Activated B cell treated with CpG ODN at 0.5 μM for 24 hours (primary cell): ENCODE data around the gene SCGB3A1. TPM values are rescaled to one million over a fixed set of nuclear protein-coding genes. Genes with fewer than 3 reads are reported as not detected.

Source experiments
- ATAC-seq: fragments of 200-7000 bp; cut with Tn5 transposase; one replicate; pipeline ENCODE4 v1.10.0; 2021; ENCODE audit warnings: low read depth, mild to moderate bottlenecking, moderate library complexity
- CTCF ChIA-PET: fragments of 350-600 bp; sonication (Branson Sonifier 250); formaldehyde crosslinking; loops from one replicate; lab custom pipeline; 2021; ENCODE audit warnings: antibody characterized with exemption; lab: Charles Lee
- POLR2A ChIA-PET: fragments of 350-600 bp; sonication (Branson Sonifier 250); formaldehyde crosslinking; loops from one replicate; lab custom pipeline; 2021; ENCODE audit warnings: antibody characterized with exemption; lab: Charles Lee
- DNase-seq: peaks from one replicate; pipeline ENCODE4 v3.0.0; 2022
- H3K27ac Mint-ChIP-seq: one replicate; pipeline ENCODE4 v1.8.0; 2020; ENCODE audit warnings: mixed read lengths
- H3K27me3 Mint-ChIP-seq: one replicate; pipeline ENCODE4 v1.8.0; 2021; ENCODE audit warnings: mixed read lengths
- H3K36me3 Mint-ChIP-seq: one replicate; pipeline ENCODE4 v1.8.0; 2021; ENCODE audit warnings: low read depth, mixed read lengths
- H3K4me1 Mint-ChIP-seq: one replicate; pipeline ENCODE4 v1.8.0; 2021; ENCODE audit warnings: mixed read lengths
- H3K4me3 Mint-ChIP-seq: one replicate; pipeline ENCODE4 v1.8.0; 2020; ENCODE audit warnings: mild to moderate bottlenecking, mixed read lengths
- H3K9me3 Mint-ChIP-seq: one replicate; pipeline ENCODE4 v1.8.0; 2020; ENCODE audit warnings: mixed read lengths
- intact Hi-C: fragments of 100-400 bp; cut with micrococcal nuclease; formaldehyde crosslinking; loops from one replicate; pipeline ENCODE4 v1.15.1; 2024
- total RNA-seq: library from RNA; stranded (reverse); gene quantifications from 2 replicates; pipeline ENCODE4 v1.2.3, GENCODE V29; 2022
- TF ChIP-seq, protein P1 (sequence below): fragments of 200-600 bp; IDR thresholded peaks from one replicate; pipeline ENCODE4 v1.8.0; 2022; ENCODE audit warnings: antibody characterized with exemption, mild to moderate bottlenecking

Gene SCGB3A1
- total RNA-seq, 1 donor from 2014 or later, result not detected

DNA sequence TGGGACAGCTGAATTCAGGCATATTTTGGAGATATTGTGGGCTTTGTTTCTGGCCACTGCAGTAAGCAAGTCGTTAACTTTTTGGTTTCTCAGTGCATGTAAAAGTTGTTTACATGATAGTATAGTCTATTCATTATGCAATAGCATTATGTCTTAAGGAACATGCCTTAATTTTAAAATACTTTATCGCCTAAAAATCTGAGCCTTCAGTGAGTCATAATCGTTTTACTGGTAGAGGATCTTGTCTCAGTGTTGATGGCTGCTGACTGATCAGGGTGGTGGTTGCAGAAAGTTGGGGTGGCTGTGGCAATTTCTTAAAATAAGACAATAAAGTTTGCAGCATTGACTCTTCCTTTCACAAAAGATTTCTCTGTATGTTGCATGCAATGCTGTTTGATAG, 5.1 kb downstream of the SCGB3A1 start:
- POLR2A ChIA-PET, result no interaction called here
- no peak for DNase-seq
- H3K27ac Mint-ChIP-seq, result no peak overlapping the region
- H3K4me3 Mint-ChIP-seq, result no peak overlapping the region
- H3K36me3 Mint-ChIP-seq, result no peaks in the 10 kb centered on the region
- intact Hi-C loops, result no loop called here
- ATAC-seq, result no peak
- TF ChIP-seq, protein P1, sequence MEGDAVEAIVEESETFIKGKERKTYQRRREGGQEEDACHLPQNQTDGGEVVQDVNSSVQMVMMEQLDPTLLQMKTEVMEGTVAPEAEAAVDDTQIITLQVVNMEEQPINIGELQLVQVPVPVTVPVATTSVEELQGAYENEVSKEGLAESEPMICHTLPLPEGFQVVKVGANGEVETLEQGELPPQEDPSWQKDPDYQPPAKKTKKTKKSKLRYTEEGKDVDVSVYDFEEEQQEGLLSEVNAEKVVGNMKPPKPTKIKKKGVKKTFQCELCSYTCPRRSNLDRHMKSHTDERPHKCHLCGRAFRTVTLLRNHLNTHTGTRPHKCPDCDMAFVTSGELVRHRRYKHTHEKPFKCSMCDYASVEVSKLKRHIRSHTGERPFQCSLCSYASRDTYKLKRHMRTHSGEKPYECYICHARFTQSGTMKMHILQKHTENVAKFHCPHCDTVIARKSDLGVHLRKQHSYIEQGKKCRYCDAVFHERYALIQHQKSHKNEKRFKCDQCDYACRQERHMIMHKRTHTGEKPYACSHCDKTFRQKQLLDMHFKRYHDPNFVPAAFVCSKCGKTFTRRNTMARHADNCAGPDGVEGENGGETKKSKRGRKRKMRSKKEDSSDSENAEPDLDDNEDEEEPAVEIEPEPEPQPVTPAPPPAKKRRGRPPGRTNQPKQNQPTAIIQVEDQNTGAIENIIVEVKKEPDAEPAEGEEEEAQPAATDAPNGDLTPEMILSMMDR, result no peak
- peaks cover 15% of the 10 kb centered on the region for H3K27me3 Mint-ChIP-seq
- CTCF ChIA-PET, result no interaction called here
- H3K9me3 Mint-ChIP-seq, result no peaks in the 10 kb centered on the region
- no peaks in the 10 kb centered on the region for H3K4me1 Mint-ChIP-seq

DNA sequence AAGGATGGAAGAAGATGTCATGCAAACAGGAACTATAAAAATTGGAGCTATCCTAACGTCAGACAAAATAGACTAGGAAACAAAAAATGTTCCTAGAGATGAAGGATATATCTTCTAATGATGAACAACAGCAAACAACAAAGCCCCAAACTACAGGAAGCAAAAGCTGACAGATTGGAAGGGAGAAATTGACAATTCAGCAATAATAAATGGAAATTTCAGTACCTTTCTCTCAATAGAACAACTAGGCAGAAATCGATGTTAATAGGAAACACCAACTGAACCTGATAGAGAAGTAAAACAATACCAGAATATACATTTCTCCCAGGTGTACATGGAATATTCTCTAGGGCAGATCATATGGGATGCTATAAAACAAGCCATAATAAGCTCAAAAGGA, 7.6 kb downstream of the SCGB3A1 start:
- intact Hi-C loops, result no loop called here
- DNase-seq (no peak), ATAC-seq (no peak)
- no peak overlapping the region for H3K27ac Mint-ChIP-seq
- H3K36me3 Mint-ChIP-seq, result no peaks in the 10 kb centered on the region
- no peak overlapping the region for H3K4me3 Mint-ChIP-seq
- no peaks in the 10 kb centered on the region for H3K9me3 Mint-ChIP-seq
- POLR2A ChIA-PET, result no interaction called here
- CTCF ChIA-PET, result no interaction called here
- TF ChIP-seq, protein P1, result no peak
- H3K27me3 Mint-ChIP-seq, result peaks cover 4% of the 10 kb centered on the region
- no peaks in the 10 kb centered on the region for H3K4me1 Mint-ChIP-seq

- H3K27ac Mint-ChIP-seq, result no peak overlapping the region
- H3K9me3 Mint-ChIP-seq, result no peaks in the 10 kb centered on the region
- ATAC-seq, result no peak
- H3K36me3 Mint-ChIP-seq, result peaks cover 25% of the 10 kb centered on the region
- no peak overlapping the region for H3K4me3 Mint-ChIP-seq
- no peaks in the 10 kb centered on the region for H3K27me3 Mint-ChIP-seq
- ChIA-PET POLR2A (no interaction called here), CTCF (no interaction called here)
- intact Hi-C loops, result no loop called here
- no peaks in the 10 kb centered on the region for H3K4me1 Mint-ChIP-seq
- DNase-seq, result no peak
- TF ChIP-seq, protein P1, result no peak
These were observed 10.6 kb downstream of the SCGB3A1 start for GRCh38 chr5:180580681-180581080.

GRCh38 chr5:180575571-180575970, 15.7 kb downstream of the SCGB3A1 start:
- no peak for DNase-seq
- Mint-ChIP-seq H3K27me3 (no peaks in the 10 kb centered on the region), H3K4me3 (no peak overlapping the region), H3K9me3 (no peaks in the 10 kb centered on the region), H3K27ac (no peak overlapping the region), H3K4me1 (no peaks in the 10 kb centered on the region), H3K36me3 (peaks cover 71% of the 10 kb centered on the region)
- POLR2A ChIA-PET, result no interaction called here
- no peak for ATAC-seq
- CTCF ChIA-PET, result no interaction called here
- TF ChIP-seq, protein P1, result no peak
- intact Hi-C loops, result no loop called here

GRCh38 chr5:180568914-180569313, 22.4 kb downstream of the SCGB3A1 start:
- TF ChIP-seq, protein P1, result no peak
- no peaks in the 10 kb centered on the region for H3K4me1 Mint-ChIP-seq

More at GRCh38 chr5:180568914-180569313, 22.4 kb downstream of the SCGB3A1 start:
- POLR2A ChIA-PET, result no interaction called here
- DNase-seq (no peak), ATAC-seq (no peak)
- Mint-ChIP-seq H3K9me3 (no peaks in the 10 kb centered on the region), H3K27ac (no peak overlapping the region), H3K36me3 (peaks cover 86% of the 10 kb centered on the region), H3K4me3 (no peak overlapping the region), H3K27me3 (no peaks in the 10 kb centered on the region)
- intact Hi-C loops, result no loop called here
- CTCF ChIA-PET, result no interaction called here
